K562 (cell line): ENCODE results near the gene TTC23L. TPM values are rescaled to one million over a fixed set of nuclear protein-coding genes. Genes with fewer than 3 reads are reported as not detected.

Experiments used
- BRCA1 ChIP-seq, 2 experiments: fragments of 450-650 bp in 1 of 2; sonication (generic) in 1 of 2; formaldehyde crosslinking in 1 of 2; IDR thresholded peaks; 2 replicates each; pipeline versions ENCODE4 v1.5.0 to v1.6.1; 2017 to 2020; ENCODE audit warnings: mild to moderate bottlenecking in 1 of 2, missing genetic modification reagents in 1 of 2
- EHMT2 ChIP-seq: fragments of 450-650 bp; IDR thresholded peaks from 2 replicates; pipeline ENCODE4 v1.6.1; 2018; ENCODE audit warnings: antibody characterized with exemption
- ETS2 ChIP-seq: IDR thresholded peaks from 2 replicates; pipeline ENCODE4 v1.6.1; 2016; ENCODE audit warnings: borderline replicate concordance, missing genetic modification characterization, mild to moderate bottlenecking, moderate library complexity, missing compliant biosample characterization; ENCODE audit not compliant: poor library complexity, severe bottlenecking
- FOXP1 ChIP-seq: sonication (generic); formaldehyde crosslinking; IDR thresholded peaks from 2 replicates; pipeline ENCODE4 v1.8.0; 2022; ENCODE audit warnings: mild to moderate bottlenecking, missing genetic modification reagents
- GATAD2B ChIP-seq: fragments of 450-650 bp; IDR thresholded peaks from 2 replicates; pipeline ENCODE4 v1.6.1; 2017; ENCODE audit warnings: mild to moderate bottlenecking, borderline replicate concordance
- KLF10 ChIP-seq: fragments of 250-450 bp; sonication (Bioruptor Pico); IDR thresholded peaks from 2 replicates; pipeline ENCODE4 v1.6.1; 2021; ENCODE audit warnings: matching md5 sums
- KLF16 ChIP-seq: IDR thresholded peaks from 2 replicates; pipeline ENCODE4 v1.6.1; 2016; ENCODE audit warnings: antibody characterized with exemption
- POU5F1 ChIP-seq: fragments of 150-350 bp; IDR thresholded peaks from 2 replicates; pipeline ENCODE4 v1.6.1; 2014; ENCODE audit warnings: borderline replicate concordance, low read length, low read depth, mild to moderate bottlenecking; ENCODE audit not compliant: partially characterized antibody
- RAD51 ChIP-seq: fragments of 450-650 bp; IDR thresholded peaks from 2 replicates; pipeline ENCODE4 v1.7.1; 2016; ENCODE audit warnings: low read depth, mild to moderate bottlenecking, borderline replicate concordance
- SRSF1 ChIP-seq: fragments of 200-400 bp; formaldehyde crosslinking; IDR thresholded peaks from 2 replicates; pipeline ENCODE4 v1.6.1; 2017; ENCODE audit warnings: mild to moderate bottlenecking, low read depth, low read length, moderate library complexity
- TARDBP ChIP-seq: fragments of 450-650 bp; IDR thresholded peaks from 2 replicates; pipeline ENCODE4 v1.6.1; 2016
- TGIF2 ChIP-seq: sonication (generic); formaldehyde crosslinking; IDR thresholded peaks from 2 replicates; pipeline ENCODE4 v1.8.1; 2022; ENCODE audit warnings: mild to moderate bottlenecking, missing genetic modification reagents, moderate library complexity
- ZFPM2 ChIP-seq: fragments of 250-450 bp; sonication (Bioruptor Pico); IDR thresholded peaks from 2 replicates; pipeline ENCODE4 v1.5.1; 2022; ENCODE audit warnings: mild to moderate bottlenecking
- ZNF12 ChIP-seq: sonication (generic); formaldehyde crosslinking; IDR thresholded peaks from 2 replicates; pipeline ENCODE4 v1.4.0; 2020; ENCODE audit warnings: mild to moderate bottlenecking, missing genetic modification reagents
- ZNF143 ChIP-seq: sonication (generic); formaldehyde crosslinking; IDR thresholded peaks from 2 replicates; pipeline ENCODE4 v1.9.0; 2022; ENCODE audit warnings: mild to moderate bottlenecking, missing genetic modification reagents
- ZNF263 ChIP-seq: sonication (generic); formaldehyde crosslinking; IDR thresholded peaks from 2 replicates; pipeline ENCODE4 v1.8.0; 2022; ENCODE audit warnings: mild to moderate bottlenecking, missing genetic modification reagents, borderline replicate concordance
- ZNF76 ChIP-seq: fragments of 250-450 bp; sonication (Bioruptor Pico); IDR thresholded peaks from 2 replicates; pipeline ENCODE4 v1.4.0; 2020; ENCODE audit warnings: mild to moderate bottlenecking, moderate library complexity, borderline replicate concordance
- polyA plus RNA-seq, 8 experiments: library from polyadenylated mRNA; depleted of rRNA in 4 of 8; stranded (reverse) in 5 of 8; unstranded in 3 of 8; fragments of >200 nt; fragmentation: Nextera tagmentation in 2 of 8; fragmentation: Illumina TruSeq in 1 of 8; extraction: Ambion mirVana in 2 of 8; extraction: Trizol in 1 of 8; gene quantifications; 2 replicates each; pipeline versions ENCODE4 v1.2.1 to v1.2.3, GENCODE V29; 2011 to 2014; ENCODE audit warnings: inconsistent platforms in 1 of 8, missing spikeins in 1 of 8
- total RNA-seq, 7 experiments: library from RNA; depleted of rRNA in 6 of 7; stranded (reverse); fragments of >200 nt in 6 of 7; fragmentation: Illumina TruSeq in 2 of 7; extraction: Trizol in 2 of 7; gene quantifications; 2 replicates each; pipeline versions ENCODE4 v1.2.1 to v1.2.3, GENCODE V29; 2011 to 2021; ENCODE audit warnings: low replicate concordance in 1 of 7
- TF ChIP-seq, protein P1 (sequence below): fragments of 450-650 bp; IDR thresholded peaks from 2 replicates; pipeline ENCODE4 v1.6.1; 2016; ENCODE audit warnings: antibody characterized with exemption
- TF ChIP-seq, protein P2 (sequence below): fragments of 450-650 bp; IDR thresholded peaks from 2 replicates; pipeline ENCODE4 v1.6.1; 2016; ENCODE audit warnings: mild to moderate bottlenecking
- TF ChIP-seq, protein P3 (sequence below): IDR thresholded peaks from 2 replicates; pipeline ENCODE4 v1.6.1; 2012; ENCODE audit warnings: low read depth, low read length, improper control_type of control experiment, borderline replicate concordance
- TF ChIP-seq, protein P4 (sequence below): fragments of 250-450 bp; sonication (Bioruptor Pico); IDR thresholded peaks from 2 replicates; pipeline ENCODE4 v1.9.0; 2021; ENCODE audit warnings: mild to moderate bottlenecking
- TF ChIP-seq, protein P5 (sequence below): fragments of 450-650 bp; formaldehyde crosslinking; IDR thresholded peaks from 2 replicates; pipeline ENCODE4 v1.4.0; 2022; ENCODE audit warnings: mild to moderate bottlenecking, moderate library complexity

TTC23L gene
- total and polyA plus RNA-seq, 9 of the 15 experiments (the other 6 are each of a cell fraction or from before 2014, with no cell fraction given): 0.03 to 0.32 (median 0.14) TPM; not detected in 2

DNA sequence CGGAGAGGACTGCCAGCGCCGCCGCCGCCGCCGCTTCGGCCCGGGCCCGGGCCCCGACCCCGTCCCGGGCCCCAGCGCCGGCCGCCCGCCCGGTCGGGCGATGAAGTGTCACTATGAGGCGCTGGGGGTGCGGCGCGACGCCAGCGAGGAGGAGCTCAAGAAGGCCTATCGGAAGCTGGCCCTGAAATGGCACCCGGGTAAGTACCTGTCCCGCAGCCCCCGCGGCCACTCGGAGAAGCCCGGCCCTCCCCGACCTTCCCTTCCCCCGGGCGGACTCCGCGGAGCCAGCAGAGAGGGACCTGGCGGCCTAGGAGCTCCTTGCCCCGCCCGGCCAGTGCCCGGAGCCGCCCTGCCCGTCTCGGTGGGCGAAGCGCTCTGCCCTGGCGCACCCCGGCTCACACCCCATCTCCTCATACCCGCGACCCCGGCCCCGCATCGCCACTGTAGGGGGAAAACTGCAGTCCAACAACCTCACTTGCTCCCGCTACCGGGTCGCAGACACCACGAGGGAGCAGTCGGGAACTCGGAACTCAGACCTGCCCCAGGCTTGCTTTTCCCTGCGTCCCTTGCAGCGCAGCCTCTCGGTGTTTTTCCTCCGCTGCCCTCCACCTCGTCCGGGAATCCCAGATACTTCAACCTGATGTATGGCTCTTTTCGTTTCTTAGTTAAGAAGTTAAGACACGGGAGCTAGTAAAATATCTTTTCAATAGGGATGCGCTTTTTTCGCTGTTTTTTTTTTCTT is 90.9 kb downstream of the TTC23L start (continued):
- TF ChIP-seq, protein P1, sequence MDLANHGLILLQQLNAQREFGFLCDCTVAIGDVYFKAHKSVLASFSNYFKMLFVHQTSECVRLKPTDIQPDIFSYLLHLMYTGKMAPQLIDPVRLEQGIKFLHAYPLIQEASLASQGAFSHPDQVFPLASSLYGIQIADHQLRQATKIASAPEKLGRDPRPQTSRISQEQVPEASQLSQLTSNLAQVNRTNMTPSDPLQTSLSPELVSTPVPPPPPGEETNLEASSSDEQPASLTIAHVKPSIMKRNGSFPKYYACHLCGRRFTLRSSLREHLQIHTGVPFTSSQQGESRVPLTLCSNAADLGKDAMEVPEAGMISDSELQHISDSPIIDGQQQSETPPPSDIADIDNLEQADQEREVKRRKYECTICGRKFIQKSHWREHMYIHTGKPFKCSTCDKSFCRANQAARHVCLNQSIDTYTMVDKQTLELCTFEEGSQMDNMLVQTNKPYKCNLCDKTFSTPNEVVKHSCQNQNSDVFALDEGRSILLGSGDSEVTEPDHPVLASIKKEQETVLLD: no peak
- TF ChIP-seq ZNF76 (CRISPR knock-in tag) (no peak), FOXP1 (CRISPR knock-in tag) (no peak), RAD51 (no peak), EHMT2 (no peak), KLF10 (CRISPR knock-in tag) (no peak), TARDBP (0 out of 2 replicates have a peak, but pooled peaks have one; percentile 16), KLF16 (no peak), ETS2 (tag) (no peak), TGIF2 (CRISPR knock-in tag) (no peak), ZNF12 (CRISPR knock-in tag) (peak; percentile 73; the same call in 1 of the 2 replicates), ZNF143 (no peak), POU5F1 (no peak), ZNF263 (CRISPR knock-in tag) (peak; percentile 49; the same call in 1 of the 2 replicates), SRSF1 (no peak), GATAD2B (0 out of 2 replicates have a peak, but pooled peaks have one; percentile 55), ZFPM2 (no peak), BRCA1 (IDR thresholded peaks at IDR 0.05) (no peak), BRCA1 (CRISPR knock-in tag; IDR thresholded peaks at IDR 0.05) (no peak)
- TF ChIP-seq, protein P2, sequence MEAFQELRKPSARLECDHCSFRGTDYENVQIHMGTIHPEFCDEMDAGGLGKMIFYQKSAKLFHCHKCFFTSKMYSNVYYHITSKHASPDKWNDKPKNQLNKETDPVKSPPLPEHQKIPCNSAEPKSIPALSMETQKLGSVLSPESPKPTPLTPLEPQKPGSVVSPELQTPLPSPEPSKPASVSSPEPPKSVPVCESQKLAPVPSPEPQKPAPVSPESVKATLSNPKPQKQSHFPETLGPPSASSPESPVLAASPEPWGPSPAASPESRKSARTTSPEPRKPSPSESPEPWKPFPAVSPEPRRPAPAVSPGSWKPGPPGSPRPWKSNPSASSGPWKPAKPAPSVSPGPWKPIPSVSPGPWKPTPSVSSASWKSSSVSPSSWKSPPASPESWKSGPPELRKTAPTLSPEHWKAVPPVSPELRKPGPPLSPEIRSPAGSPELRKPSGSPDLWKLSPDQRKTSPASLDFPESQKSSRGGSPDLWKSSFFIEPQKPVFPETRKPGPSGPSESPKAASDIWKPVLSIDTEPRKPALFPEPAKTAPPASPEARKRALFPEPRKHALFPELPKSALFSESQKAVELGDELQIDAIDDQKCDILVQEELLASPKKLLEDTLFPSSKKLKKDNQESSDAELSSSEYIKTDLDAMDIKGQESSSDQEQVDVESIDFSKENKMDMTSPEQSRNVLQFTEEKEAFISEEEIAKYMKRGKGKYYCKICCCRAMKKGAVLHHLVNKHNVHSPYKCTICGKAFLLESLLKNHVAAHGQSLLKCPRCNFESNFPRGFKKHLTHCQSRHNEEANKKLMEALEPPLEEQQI: no peak
- TF ChIP-seq, protein P3, sequence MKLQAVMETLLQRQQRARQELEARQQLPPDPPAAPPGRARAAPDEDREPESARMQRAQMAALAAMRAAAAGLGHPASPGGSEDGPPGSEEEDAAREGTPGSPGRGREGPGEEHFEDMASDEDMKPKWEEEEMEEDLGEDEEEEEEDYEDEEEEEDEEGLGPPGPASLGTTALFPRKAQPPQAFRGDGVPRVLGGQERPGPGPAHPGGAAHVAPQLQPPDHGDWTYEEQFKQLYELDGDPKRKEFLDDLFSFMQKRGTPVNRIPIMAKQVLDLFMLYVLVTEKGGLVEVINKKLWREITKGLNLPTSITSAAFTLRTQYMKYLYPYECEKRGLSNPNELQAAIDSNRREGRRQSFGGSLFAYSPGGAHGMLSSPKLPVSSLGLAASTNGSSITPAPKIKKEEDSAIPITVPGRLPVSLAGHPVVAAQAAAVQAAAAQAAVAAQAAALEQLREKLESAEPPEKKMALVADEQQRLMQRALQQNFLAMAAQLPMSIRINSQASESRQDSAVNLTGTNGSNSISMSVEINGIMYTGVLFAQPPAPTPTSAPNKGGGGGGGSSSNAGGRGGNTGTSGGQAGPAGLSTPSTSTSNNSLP: no peak
- TF ChIP-seq, protein P4, sequence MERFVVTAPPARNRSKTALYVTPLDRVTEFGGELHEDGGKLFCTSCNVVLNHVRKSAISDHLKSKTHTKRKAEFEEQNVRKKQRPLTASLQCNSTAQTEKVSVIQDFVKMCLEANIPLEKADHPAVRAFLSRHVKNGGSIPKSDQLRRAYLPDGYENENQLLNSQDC: no peak
- TF ChIP-seq, protein P5, sequence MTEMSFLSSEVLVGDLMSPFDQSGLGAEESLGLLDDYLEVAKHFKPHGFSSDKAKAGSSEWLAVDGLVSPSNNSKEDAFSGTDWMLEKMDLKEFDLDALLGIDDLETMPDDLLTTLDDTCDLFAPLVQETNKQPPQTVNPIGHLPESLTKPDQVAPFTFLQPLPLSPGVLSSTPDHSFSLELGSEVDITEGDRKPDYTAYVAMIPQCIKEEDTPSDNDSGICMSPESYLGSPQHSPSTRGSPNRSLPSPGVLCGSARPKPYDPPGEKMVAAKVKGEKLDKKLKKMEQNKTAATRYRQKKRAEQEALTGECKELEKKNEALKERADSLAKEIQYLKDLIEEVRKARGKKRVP (CRISPR knock-in tag): no peak
